GM12878 (cell line): ENCODE results near the gene GCC1. TPM values are rescaled to one million over a fixed set of nuclear protein-coding genes. Genes with fewer than 3 reads are reported as not detected.

Experiments used
- ATAC-seq: fragments of 200-7000 bp; cut with Tn5 transposase; 3 replicates; pipeline ENCODE4 v1.9.1; 2020; ENCODE audit warnings: mild to moderate bottlenecking, moderate library complexity
- BruUV-seq: library from RNA; stranded (reverse); fragments of 400-500 nt; replicated peaks from 2 replicates; lab custom pipeline; 2021; lab: Mats Ljungman, UMichigan
- CTCF ChIA-PET: fragments of 300-600 bp; sonication (Branson Sonifier 250); formaldehyde crosslinking; extraction: SDS; loops from one replicate; lab custom pipeline; 2021; ENCODE audit warnings: inconsistent platforms; lab: Yijun Ruan, JAX
- POLR2A ChIA-PET: fragments of 350-600 bp; formaldehyde crosslinking; extraction: SDS; loops from one replicate; lab custom pipeline; 2021; ENCODE audit warnings: inconsistent platforms; lab: Charles Lee
- RAD21 ChIA-PET: fragments of 300-600 bp; sonication (Branson Sonifier 250); formaldehyde crosslinking; loops from one replicate; lab custom pipeline; 2023; ENCODE audit warnings: antibody characterized with exemption; ENCODE audit not compliant: unreplicated experiment; lab: Charles Lee
- SMC1A ChIA-PET: fragments of 300-600 bp; sonication (Branson Sonifier 250); formaldehyde crosslinking; loops from one replicate; lab custom pipeline; 2023; ENCODE audit not compliant: unreplicated experiment, uncharacterized antibody; lab: Charles Lee
- DNase-seq: peaks from one replicate; pipeline ENCODE4 v3.0.0-alpha.2; 2011; ENCODE audit warnings: low read depth, low spot score
- FAIRE-seq: peaks from 3 replicates; lab custom pipeline; 2011; peaks lifted over from hg19 to GRCh38; lab: Jason Lieb, UNC
- H2AFZ ChIP-seq: 2 replicates; pipeline ENCODE4 v1.6.0; 2011; ENCODE audit warnings: low read depth, low read length, control low read depth; ENCODE audit not compliant: control insufficient read depth
- H3K27ac ChIP-seq: 2 replicates; pipeline ENCODE4 v1.5.1; 2011; ENCODE audit warnings: control low read depth; ENCODE audit not compliant: control insufficient read depth, insufficient read depth
- H3K27me3 ChIP-seq, 2 experiments: replicated peaks in 1 of 2; 2 replicates each; pipeline versions ENCODE4 v1.6.0 to v1.6.1; 2011; ENCODE audit warnings: low read length in 1 of 2; ENCODE audit not compliant: control insufficient read depth in 2 of 2, insufficient read depth in 2 of 2
- H3K36me3 ChIP-seq, 2 experiments: 2 replicates each; pipeline ENCODE4 v1.5.1; 2011; ENCODE audit warnings: low read length in 1 of 2; ENCODE audit not compliant: control insufficient read depth in 2 of 2, insufficient read depth in 2 of 2
- H3K4me1 ChIP-seq: 2 replicates; pipeline ENCODE4 v1.6.1; 2011; ENCODE audit warnings: mild to moderate bottlenecking, low read length, moderate library complexity, mixed read lengths; ENCODE audit not compliant: control insufficient read depth, insufficient read depth
- H3K4me2 ChIP-seq: 2 replicates; pipeline ENCODE4 v1.6.0; 2011; ENCODE audit warnings: control low read depth; ENCODE audit not compliant: control insufficient read depth, insufficient read depth
- H3K4me3 ChIP-seq: fragments of 200-600 bp; sonication (generic); 2 replicates; pipeline ENCODE4 v1.5.1; 2016
- H3K79me2 ChIP-seq: 2 replicates; pipeline ENCODE4 v1.6.0; 2011; ENCODE audit warnings: low read length; ENCODE audit not compliant: control insufficient read depth, insufficient read depth
- H3K9ac ChIP-seq: 2 replicates; pipeline ENCODE4 v1.8.0; 2011; ENCODE audit warnings: low read length, control low read depth, mixed read lengths; ENCODE audit not compliant: control insufficient read depth, insufficient read depth
- H3K9me3 ChIP-seq: replicated peaks from 3 replicates; pipeline ENCODE4 v1.5.1; 2011; ENCODE audit warnings: mild to moderate bottlenecking, low read length; ENCODE audit not compliant: control insufficient read depth, insufficient read depth
- H4K20me1 ChIP-seq: 2 replicates; pipeline ENCODE4 v1.6.0; 2011; ENCODE audit not compliant: control insufficient read depth, insufficient read depth
- KLF5 ChIP-seq: fragments of 450-650 bp; IDR thresholded peaks from 2 replicates; pipeline ENCODE4 v1.6.1; 2014; ENCODE audit warnings: mild to moderate bottlenecking; ENCODE audit not compliant: partially characterized antibody
- MYC ChIP-seq: IDR thresholded peaks from 2 replicates; pipeline ENCODE4 v1.6.1; 2011; ENCODE audit warnings: mild to moderate bottlenecking, low read length, moderate library complexity, inconsistent platforms; ENCODE audit not compliant: insufficient read depth, insufficient replicate concordance, insufficient read length, severe bottlenecking
- NFYB ChIP-seq: IDR thresholded peaks from 2 replicates; pipeline ENCODE4 v1.6.1; 2011; ENCODE audit warnings: low read depth, mild to moderate bottlenecking, low read length, improper control_type of control experiment, moderate library complexity; ENCODE audit not compliant: insufficient read depth
- POU2F2 ChIP-seq: IDR thresholded peaks from 3 replicates; pipeline ENCODE4 v1.6.1; 2011; ENCODE audit warnings: low read depth, mild to moderate bottlenecking, low read length, borderline replicate concordance
- PRDM15 ChIP-seq: fragments of 450-650 bp; formaldehyde crosslinking; IDR thresholded peaks from 2 replicates; pipeline ENCODE4 v1.4.0; 2020; ENCODE audit warnings: mild to moderate bottlenecking, moderate library complexity
- SUZ12 ChIP-seq: fragments of 200-600 bp; sonication (generic); IDR thresholded peaks from one replicate; pipeline ENCODE4 v1.6.1; 2018; ENCODE audit warnings: antibody characterized with exemption, mild to moderate bottlenecking; ENCODE audit not compliant: unreplicated experiment
- whole genome bisulfite sequencing: methylation state at CpG from one replicate; pipeline ENCODE4 v1.1.6; 2016; ENCODE audit warnings: low lambda C conversion rate; ENCODE audit not compliant: insufficient replicate concordance, insufficient coverage; ENCODE audit errors: missing lambda C conversion rate; 5-methylcytosine and 5-hydroxymethylcytosine counted together
- in situ Hi-C: fragments of 300-500 bp; cut with MboI; formaldehyde crosslinking; loops from 9 replicates; pipeline ENCODE4 v1.14.3; 2018; ENCODE audit warnings: mixed read lengths
- intact Hi-C: fragments of 100-400 bp; cut with micrococcal nuclease; formaldehyde crosslinking; loops from one replicate; pipeline ENCODE4 v1.14.2; 2022; ENCODE audit not compliant: unreplicated experiment
- polyA plus RNA-seq, 11 experiments: library from polyadenylated mRNA; depleted of rRNA in 4 of 11; unstranded in 6 of 11; stranded (reverse) in 5 of 11; fragments of >200 nt; fragmentation: Nextera tagmentation in 4 of 11; fragmentation: Illumina TruSeq in 1 of 11; extraction: Ambion mirVana in 4 of 11; extraction: Trizol in 1 of 11; gene quantifications; 1 replicate in 1 of 11; 2 replicates in 10 of 11; pipeline versions ENCODE4 v1.2.1 to v1.2.3, GENCODE V29; 2011 to 2016; ENCODE audit warnings: inconsistent platforms in 2 of 11, missing spikeins in 2 of 11, low read depth in 1 of 11
- total RNA-seq, 4 experiments: library from RNA; depleted of rRNA in 3 of 4; stranded (reverse); fragments of >200 nt in 3 of 4; fragmentation: Illumina TruSeq in 1 of 4; extraction: Trizol in 1 of 4; gene quantifications; 2 replicates each; pipeline versions ENCODE4 v1.2.1 to v1.2.3, GENCODE V29; 2013 to 2021
- TF ChIP-seq, protein P1 (sequence below): fragments of 450-650 bp; IDR thresholded peaks from 2 replicates; pipeline ENCODE4 v1.6.1; 2018; ENCODE audit warnings: mild to moderate bottlenecking, low read depth, moderate library complexity; ENCODE audit not compliant: partially characterized antibody

GCC1 gene
- total and polyA plus RNA-seq, 10 of the 15 experiments (the other 5 are each of a cell fraction or from before 2014, with no cell fraction given) = 1.8 to 17.2 (median 9.0) TPM

- ChIA-PET CTCF (no interaction called here), RAD21 (no interaction called here)
- no TSS peak for BruUV-seq
Observed at GRCh38 chr7:127612263-127612662, 26.9 kb upstream of the GCC1 start.

More at GRCh38 chr7:127612263-127612662, 26.9 kb upstream of the GCC1 start:
- Histone ChIP-seq H3K27me3 (no peaks in the 10 kb centered on the region; a peak in 1 of 4 replicates), H3K4me3 (no peak overlapping the region), H2AFZ (no peak overlapping the region), H3K4me2 (no peak overlapping the region), H4K20me1 (no peaks in the 10 kb centered on the region), H3K4me1 (no peaks in the 10 kb centered on the region), H3K36me3 (no peaks in the 10 kb centered on the region), H3K79me2 (no peaks in the 10 kb centered on the region), H3K27ac (no peak overlapping the region), H3K9me3 (no peaks in the 10 kb centered on the region; the same call in 2 of the 3 replicates), H3K9ac (no peak overlapping the region)
- TF ChIP-seq SUZ12 (no peak), KLF5 (no peak), MYC (no peak), NFYB (no peak), PRDM15 (no peak), POU2F2 (no peak)
- TF ChIP-seq, protein P1, sequence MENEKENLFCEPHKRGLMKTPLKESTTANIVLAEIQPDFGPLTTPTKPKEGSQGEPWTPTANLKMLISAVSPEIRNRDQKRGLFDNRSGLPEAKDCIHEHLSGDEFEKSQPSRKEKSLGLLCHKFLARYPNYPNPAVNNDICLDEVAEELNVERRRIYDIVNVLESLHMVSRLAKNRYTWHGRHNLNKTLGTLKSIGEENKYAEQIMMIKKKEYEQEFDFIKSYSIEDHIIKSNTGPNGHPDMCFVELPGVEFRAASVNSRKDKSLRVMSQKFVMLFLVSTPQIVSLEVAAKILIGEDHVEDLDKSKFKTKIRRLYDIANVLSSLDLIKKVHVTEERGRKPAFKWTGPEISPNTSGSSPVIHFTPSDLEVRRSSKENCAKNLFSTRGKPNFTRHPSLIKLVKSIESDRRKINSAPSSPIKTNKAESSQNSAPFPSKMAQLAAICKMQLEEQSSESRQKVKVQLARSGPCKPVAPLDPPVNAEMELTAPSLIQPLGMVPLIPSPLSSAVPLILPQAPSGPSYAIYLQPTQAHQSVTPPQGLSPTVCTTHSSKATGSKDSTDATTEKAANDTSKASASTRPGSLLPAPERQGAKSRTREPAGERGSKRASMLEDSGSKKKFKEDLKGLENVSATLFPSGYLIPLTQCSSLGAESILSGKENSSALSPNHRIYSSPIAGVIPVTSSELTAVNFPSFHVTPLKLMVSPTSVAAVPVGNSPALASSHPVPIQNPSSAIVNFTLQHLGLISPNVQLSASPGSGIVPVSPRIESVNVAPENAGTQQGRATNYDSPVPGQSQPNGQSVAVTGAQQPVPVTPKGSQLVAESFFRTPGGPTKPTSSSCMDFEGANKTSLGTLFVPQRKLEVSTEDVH = no peak
- no peak for DNase-seq
- POLR2A ChIA-PET = no interaction called here
- WGBS = 20% methylated on average over 1 of the region's 1 CpG
- no peak for FAIRE-seq
- in situ Hi-C loops = no loop called here
- no peak for ATAC-seq
- SMC1A ChIA-PET = no interaction called here
- intact Hi-C loops = no loop called here
